Breast epithelium (tissue), 3 donors: Measurements from ENCODE around the gene THRA.

Experiments used
- POLR2A ChIP-seq: fragments of 450-650 bp; IDR thresholded peaks from one replicate; pipeline ENCODE4 v1.6.1; 2016; ENCODE audit warnings: antibody characterized with exemption, mild to moderate bottlenecking, moderate library complexity
- TF ChIP-seq, protein P1 (sequence below), 3 donors: fragments of 450-650 bp; IDR thresholded peaks; one replicate each; pipeline ENCODE4 v1.5.1; 2016 to 2017; ENCODE audit warnings: antibody characterized with exemption in 3 of 3, mild to moderate bottlenecking in 3 of 3, moderate library complexity in 3 of 3

DNA sequence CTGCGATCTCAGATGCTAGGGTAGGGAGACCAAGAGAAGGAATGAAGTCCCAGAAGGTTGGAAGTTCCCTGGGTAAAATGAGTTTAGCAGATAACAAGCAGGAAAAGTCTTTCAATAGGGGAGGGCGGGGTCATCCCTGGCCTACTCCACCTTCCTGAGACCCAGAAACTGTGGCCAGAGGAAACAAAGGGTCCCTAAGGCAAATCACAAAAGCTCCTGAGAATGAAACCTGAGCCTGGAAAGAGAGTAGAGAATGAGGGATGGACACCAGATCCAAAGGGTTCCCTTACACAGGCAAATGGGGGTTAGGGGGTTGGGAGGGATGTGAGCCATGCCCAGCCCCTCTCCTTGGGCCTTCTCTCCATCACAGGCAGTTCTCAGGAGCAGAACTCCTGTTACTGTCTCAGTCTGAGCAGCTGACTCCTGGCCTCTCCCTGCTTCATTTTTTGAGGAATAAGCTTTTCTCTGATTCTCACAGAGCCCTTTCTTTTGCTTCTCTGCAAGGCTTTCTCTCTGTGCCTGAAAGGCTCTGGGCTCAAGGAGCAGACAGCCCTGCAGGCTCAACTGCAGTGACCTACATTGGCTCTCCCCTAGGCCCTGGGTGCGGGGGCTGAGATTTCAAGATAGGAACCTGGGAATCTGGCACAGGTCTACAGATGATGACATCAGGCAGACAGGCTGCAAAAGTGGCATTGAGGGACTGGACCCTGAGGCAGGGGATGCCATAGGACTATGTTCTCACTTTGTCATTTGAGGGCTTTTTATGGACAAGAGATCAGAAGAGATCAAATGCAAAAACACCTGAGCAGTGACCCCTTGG is 47.5 kb downstream of the THRA start:
- TF ChIP-seq, protein P1, sequence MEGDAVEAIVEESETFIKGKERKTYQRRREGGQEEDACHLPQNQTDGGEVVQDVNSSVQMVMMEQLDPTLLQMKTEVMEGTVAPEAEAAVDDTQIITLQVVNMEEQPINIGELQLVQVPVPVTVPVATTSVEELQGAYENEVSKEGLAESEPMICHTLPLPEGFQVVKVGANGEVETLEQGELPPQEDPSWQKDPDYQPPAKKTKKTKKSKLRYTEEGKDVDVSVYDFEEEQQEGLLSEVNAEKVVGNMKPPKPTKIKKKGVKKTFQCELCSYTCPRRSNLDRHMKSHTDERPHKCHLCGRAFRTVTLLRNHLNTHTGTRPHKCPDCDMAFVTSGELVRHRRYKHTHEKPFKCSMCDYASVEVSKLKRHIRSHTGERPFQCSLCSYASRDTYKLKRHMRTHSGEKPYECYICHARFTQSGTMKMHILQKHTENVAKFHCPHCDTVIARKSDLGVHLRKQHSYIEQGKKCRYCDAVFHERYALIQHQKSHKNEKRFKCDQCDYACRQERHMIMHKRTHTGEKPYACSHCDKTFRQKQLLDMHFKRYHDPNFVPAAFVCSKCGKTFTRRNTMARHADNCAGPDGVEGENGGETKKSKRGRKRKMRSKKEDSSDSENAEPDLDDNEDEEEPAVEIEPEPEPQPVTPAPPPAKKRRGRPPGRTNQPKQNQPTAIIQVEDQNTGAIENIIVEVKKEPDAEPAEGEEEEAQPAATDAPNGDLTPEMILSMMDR (IDR thresholded peaks at IDR 0.05), result no peak
- TF ChIP-seq POLR2A, result no peak
